ENCODE data around the gene PIAS2.

The PIAS2 gene

DNA sequence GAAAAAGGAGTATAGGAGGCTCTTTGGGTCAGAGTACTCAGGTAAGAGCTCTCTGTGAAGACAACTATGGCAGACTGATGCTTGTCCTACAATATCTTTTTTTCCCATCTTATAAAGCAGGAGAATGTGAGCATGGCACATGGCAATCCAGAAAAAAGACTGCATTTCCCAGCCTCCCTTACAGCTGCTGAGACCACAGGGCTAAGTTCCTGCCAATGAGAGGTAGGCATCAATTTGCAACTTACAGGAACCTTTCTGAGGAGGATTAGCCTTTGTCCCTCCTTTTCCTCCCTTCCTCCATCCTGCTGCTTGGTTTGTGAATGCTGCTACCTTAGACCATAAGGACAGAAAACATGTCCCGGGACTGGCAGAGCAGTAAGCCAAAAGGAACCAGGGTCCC is 122.7 kb downstream of the PIAS2 start:
- H4K91ac ChIP-seq (ENCODE audit: low read depth, low read length): no peak overlapping the region
- H4K8ac ChIP-seq (ENCODE audit: low read depth, low read length): no peak overlapping the region
- H2AK5ac ChIP-seq (ENCODE audit: low read length): no peak overlapping the region
- H3K4me1 ChIP-seq (ENCODE audit: control insufficient read depth in 1 of 2, insufficient read depth in 2 of 2, low read length in 2 of 2): no peaks in the 10 kb centered on the region
- H3K36me3 ChIP-seq (ENCODE audit: control insufficient read depth in 1 of 2, insufficient read depth in 2 of 2, low read length in 2 of 2): no peaks in the 10 kb centered on the region
- no peak overlapping the region for H3K14ac ChIP-seq (ENCODE audit: low read length)
- H2BK12ac ChIP-seq (ENCODE audit: low read length): no peak overlapping the region
- no CpG with 5 or more reads among the region's 1 CpG for WGBS (ENCODE audit: extremely low coverage, insufficient coverage, insufficient read length)
- no peak overlapping the region for H3K27ac ChIP-seq (ENCODE audit: low read depth, low read length)
- H3K79me1 ChIP-seq (ENCODE audit: low read length): no peaks in the 10 kb centered on the region
- no peak overlapping the region for H2BK120ac ChIP-seq (ENCODE audit: insufficient read depth, low read length, poor library complexity)
- no peak overlapping the region for H3K4ac ChIP-seq (ENCODE audit: low read depth, low read length)
- H2AFZ ChIP-seq (ENCODE audit: insufficient read depth, low read length, poor library complexity): no peak overlapping the region
- no peaks in the 10 kb centered on the region for H3K9me3 ChIP-seq (ENCODE audit: insufficient read depth, low read depth, low read length)
- H4K12ac ChIP-seq (ENCODE audit: low read depth, low read length): no peak overlapping the region
- DNase-seq: no peak
- H3K4me2 ChIP-seq (ENCODE audit: low read length): no peak overlapping the region
- no peak overlapping the region for H3K4me3 ChIP-seq (ENCODE audit: low read depth, low read length)
- no peaks in the 10 kb centered on the region for H3K79me2 ChIP-seq (ENCODE audit: control insufficient read depth, insufficient read depth, low read length, poor library complexity)
- H3K27me3 ChIP-seq (ENCODE audit: insufficient read depth, low read length): no peaks in the 10 kb centered on the region
- no peak overlapping the region for H3K9ac ChIP-seq (ENCODE audit: low read length)
- no peak overlapping the region for H2BK5ac ChIP-seq (ENCODE audit: low read depth, low read length, poor library complexity)
- no peak overlapping the region for H3K23ac ChIP-seq (ENCODE audit: low read length)
- H3K18ac ChIP-seq (ENCODE audit: low read length): no peak overlapping the region

DNA sequence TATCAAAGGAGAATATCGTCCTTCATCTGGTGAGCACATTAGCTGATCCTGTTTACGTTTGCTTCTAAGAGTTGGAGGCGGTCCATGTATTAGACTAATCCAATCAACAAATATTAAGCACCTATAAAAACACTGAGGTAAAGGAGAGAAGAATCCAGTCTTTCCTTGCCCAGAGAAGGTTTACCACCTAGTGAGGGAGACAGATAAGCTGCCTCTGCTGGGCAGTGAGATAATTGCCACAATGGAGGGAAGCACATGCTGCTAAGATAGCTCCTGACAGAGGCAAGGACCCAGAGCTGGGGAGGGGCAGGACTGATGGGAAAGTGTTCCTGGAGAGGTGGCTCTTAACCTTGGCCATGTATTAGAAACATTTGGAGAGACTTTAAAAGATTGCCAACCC is 123.7 kb downstream of the PIAS2 start:
- no peak overlapping the region for H4K8ac ChIP-seq (ENCODE audit: low read depth, low read length)
- H3K23ac ChIP-seq (ENCODE audit: low read length): no peak overlapping the region
- H3K27me3 ChIP-seq (ENCODE audit: insufficient read depth, low read length): no peaks in the 10 kb centered on the region
- no peaks in the 10 kb centered on the region for H3K9me3 ChIP-seq (ENCODE audit: insufficient read depth, low read depth, low read length)
- no peak overlapping the region for H2BK5ac ChIP-seq (ENCODE audit: low read depth, low read length, poor library complexity)
- H2BK120ac ChIP-seq (ENCODE audit: insufficient read depth, low read length, poor library complexity): no peak overlapping the region
- H4K91ac ChIP-seq (ENCODE audit: low read depth, low read length): no peak overlapping the region
- no peak overlapping the region for H3K4ac ChIP-seq (ENCODE audit: low read depth, low read length)
- H2BK12ac ChIP-seq (ENCODE audit: low read length): no peak overlapping the region
- no peak overlapping the region for H2AFZ ChIP-seq (ENCODE audit: insufficient read depth, low read length, poor library complexity)
- WGBS (ENCODE audit: extremely low coverage, insufficient coverage, insufficient read length): no CpG with 5 or more reads among the region's 3 CpGs
- no peak overlapping the region for H3K9ac ChIP-seq (ENCODE audit: low read length)
- no peak overlapping the region for H3K4me2 ChIP-seq (ENCODE audit: low read length)
- H2AK5ac ChIP-seq (ENCODE audit: low read length): no peak overlapping the region
- DNase-seq: no peak
- no peaks in the 10 kb centered on the region for H3K36me3 ChIP-seq (ENCODE audit: control insufficient read depth in 1 of 2, insufficient read depth in 2 of 2, low read length in 2 of 2)
- no peak overlapping the region for H3K4me3 ChIP-seq (ENCODE audit: low read depth, low read length)
- no peaks in the 10 kb centered on the region for H3K79me2 ChIP-seq (ENCODE audit: control insufficient read depth, insufficient read depth, low read length, poor library complexity)
- no peak overlapping the region for H3K27ac ChIP-seq (ENCODE audit: low read depth, low read length)
- no peak overlapping the region for H3K18ac ChIP-seq (ENCODE audit: low read length)
- H4K12ac ChIP-seq (ENCODE audit: low read depth, low read length): no peak overlapping the region
- no peak overlapping the region for H3K14ac ChIP-seq (ENCODE audit: low read length)
- H3K79me1 ChIP-seq (ENCODE audit: low read length): no peaks in the 10 kb centered on the region
- H3K4me1 ChIP-seq (ENCODE audit: control insufficient read depth in 1 of 2, insufficient read depth in 2 of 2, low read length in 2 of 2): no peaks in the 10 kb centered on the region

DNA sequence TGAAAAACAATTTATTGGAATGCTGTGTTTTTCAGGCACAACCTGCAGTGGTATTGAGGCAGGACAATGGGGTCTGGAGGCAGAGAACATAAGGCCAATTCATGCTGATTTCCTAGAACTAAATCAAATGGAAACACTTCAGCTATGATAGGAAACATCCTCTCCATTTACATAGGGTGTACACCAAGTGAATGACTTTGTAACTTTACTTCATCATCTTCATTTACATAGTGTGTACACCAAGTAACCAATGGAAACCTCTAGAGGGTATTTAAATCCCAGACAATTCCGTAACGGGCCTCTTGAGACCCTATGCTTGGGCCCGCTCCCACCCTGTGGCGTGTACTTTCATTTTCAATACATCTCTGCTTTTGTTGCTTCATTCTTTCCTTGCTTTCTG is 128.2 kb downstream of the PIAS2 start:
- Histone ChIP-seq H3K79me1 (ENCODE audit: low read length) (no peaks in the 10 kb centered on the region), H3K27me3 (ENCODE audit: insufficient read depth, low read length) (no peaks in the 10 kb centered on the region), H4K8ac (ENCODE audit: low read depth, low read length) (no peak overlapping the region), H4K12ac (ENCODE audit: low read depth, low read length) (no peak overlapping the region), H3K9ac (ENCODE audit: low read length) (no peak overlapping the region), H3K18ac (ENCODE audit: low read length) (no peak overlapping the region), H2AFZ (ENCODE audit: insufficient read depth, low read length, poor library complexity) (no peak overlapping the region), H2BK12ac (ENCODE audit: low read length) (no peak overlapping the region), H3K79me2 (ENCODE audit: control insufficient read depth, insufficient read depth, low read length, poor library complexity) (no peaks in the 10 kb centered on the region), H3K4me2 (ENCODE audit: low read length) (no peak overlapping the region), H2BK5ac (ENCODE audit: low read depth, low read length, poor library complexity) (no peak overlapping the region), H3K4me3 (ENCODE audit: low read depth, low read length) (no peak overlapping the region), H2AK5ac (ENCODE audit: low read length) (no peak overlapping the region), H3K14ac (ENCODE audit: low read length) (no peak overlapping the region), H3K23ac (ENCODE audit: low read length) (no peak overlapping the region), H3K9me3 (ENCODE audit: insufficient read depth, low read depth, low read length) (no peaks in the 10 kb centered on the region), H3K27ac (ENCODE audit: low read depth, low read length) (no peak overlapping the region), H3K4ac (ENCODE audit: low read depth, low read length) (no peak overlapping the region), H3K4me1 (ENCODE audit: control insufficient read depth in 1 of 2, insufficient read depth in 2 of 2, low read length in 2 of 2) (no peaks in the 10 kb centered on the region), H3K36me3 (ENCODE audit: control insufficient read depth in 1 of 2, insufficient read depth in 2 of 2, low read length in 2 of 2) (no peaks in the 10 kb centered on the region), H2BK120ac (ENCODE audit: insufficient read depth, low read length, poor library complexity) (no peak overlapping the region), H4K91ac (ENCODE audit: low read depth, low read length) (no peak overlapping the region)
- WGBS (ENCODE audit: extremely low coverage, insufficient coverage, insufficient read length): no CpG with 5 or more reads among the region's 4 CpGs
- no peak for DNase-seq

DNA sequence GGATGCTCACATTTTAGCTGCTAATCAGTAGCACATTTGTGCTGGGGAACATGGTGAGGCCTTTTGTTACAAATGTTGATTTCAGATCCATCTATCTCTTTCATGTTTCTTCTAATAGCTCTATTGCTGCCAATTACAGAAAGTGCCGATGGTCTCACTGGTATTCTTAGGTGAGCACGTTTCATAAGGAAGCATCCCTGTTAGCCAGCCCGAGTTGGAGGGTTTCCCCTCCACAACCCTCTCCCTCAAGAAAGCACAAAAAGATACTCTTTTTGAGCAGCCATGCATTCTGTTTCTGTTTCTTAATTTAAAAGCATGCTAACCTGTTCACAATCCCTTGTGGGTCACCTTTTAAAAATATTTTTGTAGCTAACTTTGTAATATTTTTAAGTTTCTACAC is 129.6 kb downstream of the PIAS2 start:
- H3K4ac ChIP-seq (ENCODE audit: low read depth, low read length): no peak overlapping the region
- H2AFZ ChIP-seq (ENCODE audit: insufficient read depth, low read length, poor library complexity): no peak overlapping the region
- H3K27me3 ChIP-seq (ENCODE audit: insufficient read depth, low read length): no peaks in the 10 kb centered on the region
- DNase-seq: no peak
- H3K9me3 ChIP-seq (ENCODE audit: insufficient read depth, low read depth, low read length): no peaks in the 10 kb centered on the region
- no peak overlapping the region for H2AK5ac ChIP-seq (ENCODE audit: low read length)
- no peak overlapping the region for H3K4me3 ChIP-seq (ENCODE audit: low read depth, low read length)
- no peak overlapping the region for H3K4me2 ChIP-seq (ENCODE audit: low read length)
- no peaks in the 10 kb centered on the region for H3K4me1 ChIP-seq (ENCODE audit: control insufficient read depth in 1 of 2, insufficient read depth in 2 of 2, low read length in 2 of 2)
- H4K91ac ChIP-seq (ENCODE audit: low read depth, low read length): no peak overlapping the region
- H4K12ac ChIP-seq (ENCODE audit: low read depth, low read length): no peak overlapping the region
- H3K18ac ChIP-seq (ENCODE audit: low read length): no peak overlapping the region
- no peaks in the 10 kb centered on the region for H3K79me2 ChIP-seq (ENCODE audit: control insufficient read depth, insufficient read depth, low read length, poor library complexity)
- no peak overlapping the region for H3K27ac ChIP-seq (ENCODE audit: low read depth, low read length)
- H2BK120ac ChIP-seq (ENCODE audit: insufficient read depth, low read length, poor library complexity): no peak overlapping the region
- no peak overlapping the region for H4K8ac ChIP-seq (ENCODE audit: low read depth, low read length)
- H3K36me3 ChIP-seq (ENCODE audit: control insufficient read depth in 1 of 2, insufficient read depth in 2 of 2, low read length in 2 of 2): no peaks in the 10 kb centered on the region
- no peak overlapping the region for H3K9ac ChIP-seq (ENCODE audit: low read length)
- H2BK12ac ChIP-seq (ENCODE audit: low read length): no peak overlapping the region
- H3K79me1 ChIP-seq (ENCODE audit: low read length): no peaks in the 10 kb centered on the region
- H2BK5ac ChIP-seq (ENCODE audit: low read depth, low read length, poor library complexity): no peak overlapping the region
- WGBS (ENCODE audit: extremely low coverage, insufficient coverage, insufficient read length): no CpG with 5 or more reads among the region's 3 CpGs
- H3K14ac ChIP-seq (ENCODE audit: low read length): no peak overlapping the region
- H3K23ac ChIP-seq (ENCODE audit: low read length): no peak overlapping the region
